BJ (cell line): ENCODE results near the gene RABGAP1L. TPM values are rescaled to one million over a fixed set of nuclear protein-coding genes. Genes with fewer than 3 reads are reported as not detected.

Source experiments
- CTCF ChIA-PET: fragments of 350-600 bp; formaldehyde crosslinking; extraction: SDS; loops from one replicate; lab custom pipeline; 2021; ENCODE audit warnings: antibody characterized with exemption, inconsistent platforms; lab: Yijun Ruan, JAX
- POLR2A ChIA-PET: fragments of 300-600 bp; sonication (Branson Sonifier 250); formaldehyde crosslinking; extraction: SDS; loops from one replicate; lab custom pipeline; 2021; ENCODE audit warnings: antibody characterized with exemption; lab: Charles Lee
- DNase-seq: peaks from one replicate; pipeline ENCODE4 v3.0.0-alpha.2; 2011; ENCODE audit warnings: low read depth
- H3K27me3 ChIP-seq: 2 replicates; pipeline ENCODE4 v1.6.0; 2011; ENCODE audit warnings: low read length; ENCODE audit not compliant: control insufficient read depth, insufficient read depth
- H3K36me3 ChIP-seq: 2 replicates; pipeline ENCODE4 v1.5.1; 2011; ENCODE audit warnings: low read length; ENCODE audit not compliant: control insufficient read depth, insufficient read depth
- H3K4me3 ChIP-seq: 2 replicates; pipeline ENCODE4 v1.5.1; 2011; ENCODE audit warnings: low read depth, mild to moderate bottlenecking, control low read depth, low read length
- CTCF ChIP-seq: IDR thresholded peaks from 2 replicates; pipeline ENCODE4 v1.5.1; 2011; ENCODE audit warnings: low read depth, mild to moderate bottlenecking, control low read depth, inconsistent platforms, low read length, moderate library complexity; ENCODE audit not compliant: insufficient read depth
- polyA plus RNA-seq: library from polyadenylated mRNA; depleted of rRNA; stranded (reverse); fragments of >200 nt; gene quantifications from 2 replicates; pipeline ENCODE4 v1.2.3, GENCODE V29; 2011

The RABGAP1L gene
- polyA plus RNA-seq, 1 experiment: 15.9 TPM

GRCh38 chr1:174988539-174988938, 829.2 kb downstream of the RABGAP1L start:
- Histone ChIP-seq H3K4me3 (no peak overlapping the region), H3K36me3 (no peaks in the 10 kb centered on the region), H3K27me3 (no peaks in the 10 kb centered on the region)
- CTCF ChIA-PET: interaction anchor here (1.1 to 2.2 kb wide), 3 partner anchors 10 to 218 kb away, joined by 4 to 9 read pairs (median 9); no protein-coding TSS in a partner anchor
- no peak for TF ChIP-seq CTCF
- no peak for DNase-seq
- POLR2A ChIA-PET: no interaction called here

GRCh38 chr1:174988986-174989385, 829.7 kb downstream of the RABGAP1L start:
- ChIA-PET POLR2A (no interaction called here), CTCF (interaction anchor here (1.1 to 2.2 kb wide), 3 partner anchors 10 to 219 kb away, joined by 4 to 9 read pairs (median 9); no protein-coding TSS in a partner anchor)
- Histone ChIP-seq H3K27me3 (no peaks in the 10 kb centered on the region), H3K4me3 (no peak overlapping the region), H3K36me3 (no peaks in the 10 kb centered on the region)
- no peak for DNase-seq
- no peak for TF ChIP-seq CTCF

DNA sequence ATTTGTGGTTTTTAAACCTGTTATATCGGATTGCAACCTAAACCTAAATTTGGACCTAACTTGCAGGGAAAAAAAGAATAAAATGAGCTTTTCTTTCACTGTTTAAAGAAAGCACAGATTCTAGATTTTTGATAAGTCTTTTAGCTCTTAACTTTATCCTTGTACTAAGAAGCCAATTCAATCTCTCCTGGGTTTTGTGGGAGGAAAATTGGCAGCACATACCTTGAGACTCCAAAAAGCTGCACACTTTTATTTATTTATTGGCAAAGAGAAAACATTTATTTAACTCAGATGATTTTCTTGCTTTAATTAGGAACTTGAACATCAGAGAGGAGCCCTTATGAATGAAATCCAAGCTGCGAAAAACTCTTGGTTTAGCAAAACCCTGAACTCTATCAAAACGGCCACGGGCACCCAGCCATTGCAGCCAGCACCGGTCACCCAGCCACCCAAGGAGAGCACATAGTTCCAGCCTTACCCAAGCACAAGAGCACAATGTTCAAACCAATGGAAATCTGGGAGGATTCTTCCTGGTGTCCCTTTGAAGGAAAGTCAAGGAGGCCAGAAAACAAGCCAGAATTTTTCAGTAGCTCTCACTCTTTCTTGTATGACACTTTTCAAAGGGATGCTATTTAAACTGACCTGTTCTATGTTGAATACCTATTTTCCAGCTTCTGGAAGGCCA, 830.4 kb downstream of the RABGAP1L start:
- no peak for TF ChIP-seq CTCF
- Histone ChIP-seq H3K4me3 (no peak overlapping the region), H3K27me3 (no peaks in the 10 kb centered on the region), H3K36me3 (no peaks in the 10 kb centered on the region)
- ChIA-PET CTCF (interaction anchor here (0.6 to 2.2 kb wide), 4 partner anchors 9 to 612 kb away, joined by 3 to 9 read pairs (median 6); no protein-coding TSS in a partner anchor), POLR2A (no interaction called here)
- no peak for DNase-seq

GRCh38 chr1:174990382-174990999, 831.2 kb downstream of the RABGAP1L start:
- Histone ChIP-seq H3K27me3 (no peaks in the 10 kb centered on the region), H3K4me3 (peak overlapping the region; percentile 45), H3K36me3 (no peaks in the 10 kb centered on the region)
- ChIA-PET POLR2A (no interaction called here), CTCF (interaction anchor here (0.6 to 2.2 kb wide), 3 partner anchors 9 to 611 kb away, joined by 3 to 9 read pairs (median 9); no protein-coding TSS in a partner anchor)
- no peak for TF ChIP-seq CTCF
- no peak for DNase-seq

DNA sequence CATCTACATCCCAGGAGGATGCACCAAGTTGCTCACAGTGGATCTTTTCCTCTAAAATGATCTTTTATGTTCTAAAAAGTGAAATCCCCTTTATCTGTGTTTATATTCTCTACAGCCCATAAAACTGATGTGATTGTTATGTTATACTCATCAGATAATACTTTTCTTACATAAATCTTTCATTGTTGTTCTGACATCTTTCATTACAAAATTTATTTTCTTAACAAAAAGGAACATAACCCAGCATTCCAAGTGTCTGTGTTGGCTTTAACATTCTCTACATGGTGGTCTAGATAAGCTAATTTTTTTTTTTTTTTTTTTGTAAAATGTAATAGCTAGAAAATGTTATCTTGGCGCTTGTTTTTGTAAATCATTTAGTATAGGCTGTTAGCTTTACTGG, 832.2 kb downstream of the RABGAP1L start:
- H3K4me3 ChIP-seq: no peak overlapping the region
- POLR2A ChIA-PET: no interaction called here
- no peak for TF ChIP-seq CTCF
- no peaks in the 10 kb centered on the region for H3K36me3 ChIP-seq
- no peak for DNase-seq
- CTCF ChIA-PET: no interaction called here
- H3K27me3 ChIP-seq: no peaks in the 10 kb centered on the region
